Measurements from ENCODE around the gene FARP2.

DNA sequence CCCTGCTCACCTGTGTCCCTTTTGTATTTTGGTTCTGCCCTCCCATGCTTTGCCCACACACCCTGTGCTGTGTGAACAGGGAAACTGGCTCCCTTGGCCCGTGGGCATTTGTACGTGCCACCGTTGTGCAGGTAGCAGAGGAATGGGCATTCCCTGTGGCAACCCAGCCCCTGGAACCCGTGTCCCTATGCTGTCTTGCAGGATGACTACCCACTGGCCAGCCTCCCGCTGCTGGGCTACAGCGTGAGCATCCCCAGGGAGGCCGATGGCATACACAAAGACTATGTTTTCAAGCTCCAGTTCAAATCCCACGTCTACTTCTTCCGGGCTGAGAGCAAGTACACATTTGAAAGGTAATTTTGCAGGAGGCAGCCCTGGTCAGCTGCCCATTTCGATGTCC is 137.0 kb downstream of the FARP2 start:
- TF ChIP-seq, protein P1, sequence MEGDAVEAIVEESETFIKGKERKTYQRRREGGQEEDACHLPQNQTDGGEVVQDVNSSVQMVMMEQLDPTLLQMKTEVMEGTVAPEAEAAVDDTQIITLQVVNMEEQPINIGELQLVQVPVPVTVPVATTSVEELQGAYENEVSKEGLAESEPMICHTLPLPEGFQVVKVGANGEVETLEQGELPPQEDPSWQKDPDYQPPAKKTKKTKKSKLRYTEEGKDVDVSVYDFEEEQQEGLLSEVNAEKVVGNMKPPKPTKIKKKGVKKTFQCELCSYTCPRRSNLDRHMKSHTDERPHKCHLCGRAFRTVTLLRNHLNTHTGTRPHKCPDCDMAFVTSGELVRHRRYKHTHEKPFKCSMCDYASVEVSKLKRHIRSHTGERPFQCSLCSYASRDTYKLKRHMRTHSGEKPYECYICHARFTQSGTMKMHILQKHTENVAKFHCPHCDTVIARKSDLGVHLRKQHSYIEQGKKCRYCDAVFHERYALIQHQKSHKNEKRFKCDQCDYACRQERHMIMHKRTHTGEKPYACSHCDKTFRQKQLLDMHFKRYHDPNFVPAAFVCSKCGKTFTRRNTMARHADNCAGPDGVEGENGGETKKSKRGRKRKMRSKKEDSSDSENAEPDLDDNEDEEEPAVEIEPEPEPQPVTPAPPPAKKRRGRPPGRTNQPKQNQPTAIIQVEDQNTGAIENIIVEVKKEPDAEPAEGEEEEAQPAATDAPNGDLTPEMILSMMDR (IDR thresholded peaks at IDR 0.05 in 2 of 3, conservative IDR thresholded peaks at IDR 0.05 in 1 of 3; ENCODE audit: borderline replicate concordance in 1 of 3, insufficient read depth in 1 of 3, low read depth in 2 of 3, low read length in 2 of 3) = no peak
- TF ChIP-seq POLR2AphosphoS5 (IDR thresholded peaks at IDR 0.05; ENCODE audit: low read depth, low read length) = no peak
- no peak for TF ChIP-seq EGR1 (IDR thresholded peaks at IDR 0.05; ENCODE audit: low read depth)

All from HCT116 (cell line).